Astrocyte (in vitro differentiated cells and primary cell): Measurements from ENCODE around the gene VGLL4. TPM values are rescaled to one million over a fixed set of nuclear protein-coding genes. Genes with fewer than 3 reads are reported as not detected.
A peak's percentile ranks its signal among the peaks of the same experiment; 100 is the strongest.

Source experiments
- DNase-seq: peaks from one replicate; pipeline ENCODE4 v3.0.0-alpha.2; 2010; ENCODE audit warnings: low read depth
- FAIRE-seq: peaks from 2 replicates; lab custom pipeline; 2011; peaks lifted over from hg19 to GRCh38; lab: Jason Lieb, UNC
- H2AFZ ChIP-seq: 2 replicates; pipeline ENCODE4 v1.6.0; 2012; ENCODE audit warnings: low read depth, low read length, inconsistent platforms
- H3K27ac ChIP-seq: 2 replicates; pipeline ENCODE4 v1.5.1; 2011; ENCODE audit warnings: low read depth, low read length, inconsistent platforms
- H3K27me3 ChIP-seq: 2 replicates; pipeline ENCODE4 v1.6.0; 2011; ENCODE audit warnings: low read length, inconsistent platforms; ENCODE audit not compliant: insufficient read depth
- H3K36me3 ChIP-seq: 2 replicates; pipeline ENCODE4 v1.5.1; 2011; ENCODE audit warnings: low read length, inconsistent platforms; ENCODE audit not compliant: insufficient read depth
- H3K4me1 ChIP-seq: 2 replicates; pipeline ENCODE4 v1.5.1; 2011; ENCODE audit warnings: low read length, inconsistent platforms; ENCODE audit not compliant: insufficient read depth
- H3K4me2 ChIP-seq: 2 replicates; pipeline ENCODE4 v1.6.0; 2012; ENCODE audit warnings: low read length, inconsistent platforms
- H3K4me3 ChIP-seq: 2 replicates; pipeline ENCODE4 v1.5.1; 2011; ENCODE audit warnings: low read depth, mild to moderate bottlenecking, low read length, inconsistent platforms; ENCODE audit not compliant: insufficient read depth
- H3K79me2 ChIP-seq: 2 replicates; pipeline ENCODE4 v1.6.0; 2012; ENCODE audit warnings: mild to moderate bottlenecking, low read length, inconsistent platforms; ENCODE audit not compliant: insufficient read depth
- H3K9ac ChIP-seq: 2 replicates; pipeline ENCODE4 v1.6.0; 2012; ENCODE audit warnings: mild to moderate bottlenecking, low read length, inconsistent platforms
- H3K9me3 ChIP-seq: 2 replicates; pipeline ENCODE4 v1.5.1; 2012; ENCODE audit warnings: low read depth, mild to moderate bottlenecking, low read length, inconsistent platforms; ENCODE audit not compliant: insufficient read depth
- H4K20me1 ChIP-seq: 2 replicates; pipeline ENCODE4 v1.6.0; 2012; ENCODE audit warnings: low read length, inconsistent platforms; ENCODE audit not compliant: insufficient read depth
- H3K27ac Mint-ChIP-seq: one replicate; pipeline ENCODE4 v1.8.0; 2021; ENCODE audit warnings: mild to moderate bottlenecking, mixed read lengths; ENCODE audit not compliant: unreplicated experiment
- H3K27me3 Mint-ChIP-seq: one replicate; pipeline ENCODE4 v1.8.0; 2021; ENCODE audit warnings: low read depth, mixed read lengths; ENCODE audit not compliant: unreplicated experiment
- H3K36me3 Mint-ChIP-seq: one replicate; pipeline ENCODE4 v1.8.0; 2021; ENCODE audit warnings: low read depth, mixed read lengths; ENCODE audit not compliant: unreplicated experiment
- H3K4me1 Mint-ChIP-seq: one replicate; pipeline ENCODE4 v1.8.0; 2021; ENCODE audit warnings: low read depth, mixed read lengths; ENCODE audit not compliant: unreplicated experiment
- H3K4me3 Mint-ChIP-seq: one replicate; pipeline ENCODE4 v1.8.0; 2021; ENCODE audit warnings: mild to moderate bottlenecking, moderate library complexity, mixed read lengths; ENCODE audit not compliant: unreplicated experiment
- H3K9me3 Mint-ChIP-seq: one replicate; pipeline ENCODE4 v1.8.0; 2021; ENCODE audit warnings: mild to moderate bottlenecking, mixed read lengths; ENCODE audit not compliant: unreplicated experiment
- EZH2 ChIP-seq: IDR thresholded peaks from 2 replicates; pipeline ENCODE4 v1.6.1; 2012; ENCODE audit warnings: mild to moderate bottlenecking, low read length, inconsistent platforms; ENCODE audit not compliant: insufficient read depth
- total RNA-seq: library from RNA; stranded (reverse); gene quantifications from 2 replicates; pipeline ENCODE4 v1.2.1, GENCODE V29; 2021
- TF ChIP-seq, protein P1 (sequence below): IDR thresholded peaks from 2 replicates; pipeline ENCODE4 v1.5.1; 2011; ENCODE audit warnings: low read depth, mild to moderate bottlenecking, inconsistent platforms, low read length, moderate library complexity; ENCODE audit not compliant: insufficient read depth

Gene VGLL4
- total RNA-seq, 1 donor from 2014 or later = 70.3 TPM

DNA sequence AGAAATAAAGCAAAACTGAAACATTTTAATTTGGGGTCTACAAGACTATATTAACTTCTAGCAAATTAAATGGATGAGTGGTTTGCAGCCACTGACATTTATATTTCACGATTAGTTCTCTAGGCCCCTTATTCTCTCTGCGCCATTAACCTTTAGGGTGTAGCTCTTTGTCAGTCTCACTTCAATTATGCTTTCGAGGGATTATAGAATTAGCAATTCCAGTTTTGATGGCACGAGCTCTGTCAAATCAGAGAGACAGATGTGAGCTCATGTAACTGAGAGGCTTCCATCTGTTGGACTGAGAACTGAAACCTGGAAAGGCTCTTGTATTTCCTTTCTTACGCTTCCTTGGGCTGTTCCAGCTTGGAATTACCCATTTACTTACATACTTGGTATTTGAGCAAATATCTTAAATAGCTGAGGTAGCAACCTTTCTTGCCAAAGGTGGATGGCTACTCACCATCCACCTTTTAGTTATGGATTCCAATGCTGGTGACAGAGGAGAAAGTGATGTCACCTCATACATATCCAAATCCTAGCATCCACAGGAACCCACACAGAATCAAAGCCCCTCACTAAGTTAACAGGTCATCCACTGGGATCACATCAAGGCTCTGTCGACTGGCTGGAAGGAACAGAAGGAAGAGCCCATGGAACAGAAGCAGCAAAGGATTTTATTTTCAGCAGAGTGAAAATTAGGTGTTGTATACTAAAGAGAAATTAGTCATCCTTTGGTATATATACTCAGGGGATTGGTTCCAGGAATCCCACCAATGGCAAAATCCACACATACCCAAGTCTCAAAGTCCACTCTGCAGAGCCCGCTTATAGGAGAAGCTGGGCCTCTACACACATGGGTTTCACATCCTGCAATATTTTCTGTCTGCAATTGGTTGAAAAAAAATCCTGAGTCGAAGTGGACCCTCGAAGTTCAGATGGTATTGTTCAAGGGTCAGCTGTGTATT is 20.8 kb downstream of the VGLL4 start:
- Histone ChIP-seq H3K9ac (no peak overlapping the region), H2AFZ (no peak overlapping the region), H3K79me2 (peaks cover 100% of the 10 kb centered on the region), H4K20me1 (peaks cover 100% of the 10 kb centered on the region), H3K27ac (no peak overlapping the region), H3K4me1 (peaks cover 8% of the 10 kb centered on the region), H3K4me2 (no peak overlapping the region), H3K36me3 (no peaks in the 10 kb centered on the region), H3K27me3 (no peaks in the 10 kb centered on the region), H3K9me3 (no peaks in the 10 kb centered on the region), H3K4me3 (no peak overlapping the region)
- Mint-ChIP-seq H3K4me3 (no peak overlapping the region), H3K4me1 (peaks cover 63% of the 10 kb centered on the region), H3K27ac (peak overlapping the region; percentile 67), H3K36me3 (peaks cover 17% of the 10 kb centered on the region), H3K27me3 (no peaks in the 10 kb centered on the region), H3K9me3 (peaks cover 1% of the 10 kb centered on the region)
- TF ChIP-seq, protein P1, sequence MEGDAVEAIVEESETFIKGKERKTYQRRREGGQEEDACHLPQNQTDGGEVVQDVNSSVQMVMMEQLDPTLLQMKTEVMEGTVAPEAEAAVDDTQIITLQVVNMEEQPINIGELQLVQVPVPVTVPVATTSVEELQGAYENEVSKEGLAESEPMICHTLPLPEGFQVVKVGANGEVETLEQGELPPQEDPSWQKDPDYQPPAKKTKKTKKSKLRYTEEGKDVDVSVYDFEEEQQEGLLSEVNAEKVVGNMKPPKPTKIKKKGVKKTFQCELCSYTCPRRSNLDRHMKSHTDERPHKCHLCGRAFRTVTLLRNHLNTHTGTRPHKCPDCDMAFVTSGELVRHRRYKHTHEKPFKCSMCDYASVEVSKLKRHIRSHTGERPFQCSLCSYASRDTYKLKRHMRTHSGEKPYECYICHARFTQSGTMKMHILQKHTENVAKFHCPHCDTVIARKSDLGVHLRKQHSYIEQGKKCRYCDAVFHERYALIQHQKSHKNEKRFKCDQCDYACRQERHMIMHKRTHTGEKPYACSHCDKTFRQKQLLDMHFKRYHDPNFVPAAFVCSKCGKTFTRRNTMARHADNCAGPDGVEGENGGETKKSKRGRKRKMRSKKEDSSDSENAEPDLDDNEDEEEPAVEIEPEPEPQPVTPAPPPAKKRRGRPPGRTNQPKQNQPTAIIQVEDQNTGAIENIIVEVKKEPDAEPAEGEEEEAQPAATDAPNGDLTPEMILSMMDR = no peak
- no peak for TF ChIP-seq EZH2
- FAIRE-seq (no peak), DNase-seq (peak; percentile 68)

DNA sequence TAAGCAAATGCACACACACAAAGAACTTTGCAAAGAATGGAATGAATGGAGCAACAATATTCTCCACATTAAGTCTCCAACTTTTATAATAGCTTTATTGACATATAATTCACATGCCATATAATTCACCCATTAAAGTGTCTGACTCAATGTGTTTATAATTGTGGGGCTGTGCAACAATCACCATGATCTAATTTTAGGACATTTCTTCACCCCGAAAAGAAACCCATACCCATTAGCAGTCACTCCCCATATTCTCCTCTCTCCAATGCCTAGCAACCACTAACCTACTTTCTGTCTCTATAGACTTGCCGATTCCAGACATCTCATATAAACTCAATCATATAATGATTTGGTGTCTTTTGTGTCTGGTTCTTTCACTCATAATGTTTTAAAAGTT is 22.6 kb downstream of the VGLL4 start:
- peaks cover 2% of the 10 kb centered on the region for H3K36me3 ChIP-seq
- H3K9me3 ChIP-seq = no peaks in the 10 kb centered on the region
- DNase-seq (no peak), FAIRE-seq (no peak)
- H3K27ac Mint-ChIP-seq = no peak overlapping the region
- H3K4me3 ChIP-seq = no peak overlapping the region
- TF ChIP-seq, protein P1 = no peak
- no peak for TF ChIP-seq EZH2
- peaks cover 100% of the 10 kb centered on the region for H3K79me2 ChIP-seq
- H2AFZ ChIP-seq = no peak overlapping the region
- H3K27me3 Mint-ChIP-seq = no peaks in the 10 kb centered on the region
- peaks cover 98% of the 10 kb centered on the region for H4K20me1 ChIP-seq
- no peaks in the 10 kb centered on the region for H3K27me3 ChIP-seq
- no peak overlapping the region for H3K27ac ChIP-seq
- no peak overlapping the region for H3K4me2 ChIP-seq
- peaks cover 4% of the 10 kb centered on the region for H3K4me1 ChIP-seq
- H3K4me1 Mint-ChIP-seq = peaks cover 69% of the 10 kb centered on the region
- no peak overlapping the region for H3K9ac ChIP-seq
- H3K36me3 Mint-ChIP-seq = peaks cover 17% of the 10 kb centered on the region
- no peak overlapping the region for H3K4me3 Mint-ChIP-seq
- H3K9me3 Mint-ChIP-seq = peaks cover 1% of the 10 kb centered on the region
